WTC11 (cell line): Measurements from ENCODE around the gene TUBB1. TPM values are rescaled to one million over a fixed set of nuclear protein-coding genes. Genes with fewer than 3 reads are reported as not detected.
A peak's percentile ranks its signal among the peaks of the same experiment; 100 is the strongest.

Experiments
- ATAC-seq: fragments of 200-7000 bp; cut with Tn5 transposase; 2 replicates; pipeline ENCODE4 v1.10.0; 2021; ENCODE audit warnings: mild to moderate bottlenecking, moderate library complexity
- CTCF ChIA-PET: fragments of 300-600 bp; sonication (Branson Sonifier 250); formaldehyde crosslinking; loops from one replicate; lab custom pipeline; 2021; ENCODE audit warnings: antibody characterized with exemption; lab: Charles Lee
- POLR2A ChIA-PET: fragments of 350-600 bp; sonication (Branson Sonifier 250); formaldehyde crosslinking; loops from one replicate; lab custom pipeline; 2021; ENCODE audit warnings: antibody characterized with exemption; lab: Charles Lee
- DNase-seq: peaks from one replicate; pipeline ENCODE4 v3.0.0; 2021; ENCODE audit warnings: low spot score
- H3K27ac Mint-ChIP-seq: 2 replicates; pipeline ENCODE4 v1.8.0; 2021; ENCODE audit warnings: mixed read lengths
- H3K27me3 Mint-ChIP-seq: 2 replicates; pipeline ENCODE4 v1.8.0; 2021; ENCODE audit warnings: low read depth, mild to moderate bottlenecking, moderate library complexity, mixed read lengths
- H3K36me3 Mint-ChIP-seq: 2 replicates; pipeline ENCODE4 v1.8.0; 2021; ENCODE audit warnings: mixed read lengths
- H3K4me1 Mint-ChIP-seq: 2 replicates; pipeline ENCODE4 v1.8.0; 2022; ENCODE audit warnings: mixed read lengths
- H3K4me3 Mint-ChIP-seq: 2 replicates; pipeline ENCODE4 v1.8.0; 2021; ENCODE audit warnings: mild to moderate bottlenecking, moderate library complexity, mixed read lengths
- H3K9me3 Mint-ChIP-seq: 2 replicates; pipeline ENCODE4 v1.8.0; 2021; ENCODE audit warnings: mixed read lengths
- ETV6 ChIP-seq: sonication (generic); formaldehyde crosslinking; IDR thresholded peaks from 2 replicates; pipeline ENCODE4 v1.8.1; 2022; ENCODE audit warnings: mild to moderate bottlenecking, missing genetic modification reagents
- GRHL2 ChIP-seq: fragments of 250-450 bp; sonication (Bioruptor Pico); IDR thresholded peaks from 2 replicates; pipeline ENCODE4 v1.8.0; 2022; ENCODE audit warnings: mild to moderate bottlenecking, moderate library complexity; ENCODE audit not compliant: insufficient replicate concordance, severe bottlenecking
- JUN ChIP-seq: sonication (generic); formaldehyde crosslinking; IDR thresholded peaks from 2 replicates; pipeline ENCODE4 v1.8.0; 2023; ENCODE audit warnings: mild to moderate bottlenecking, missing genetic modification reagents
- SMAD3 ChIP-seq: sonication (generic); formaldehyde crosslinking; IDR thresholded peaks from 2 replicates; pipeline ENCODE4 v1.8.0; 2022; ENCODE audit warnings: missing genetic modification reagents, mild to moderate bottlenecking, borderline replicate concordance
- SP1 ChIP-seq: sonication (generic); formaldehyde crosslinking; conservative IDR thresholded peaks from 2 replicates; pipeline ENCODE4 v1.8.1; 2022; ENCODE audit warnings: missing genetic modification reagents
- TCF7 ChIP-seq: sonication (generic); formaldehyde crosslinking; IDR thresholded peaks from 2 replicates; pipeline ENCODE4 v1.8.0; 2022; ENCODE audit warnings: mild to moderate bottlenecking, low read depth, missing genetic modification reagents, moderate library complexity
- ZBTB21 ChIP-seq: sonication (generic); formaldehyde crosslinking; IDR thresholded peaks from 2 replicates; pipeline ENCODE4 v1.8.1; 2023; ENCODE audit warnings: mild to moderate bottlenecking, missing genetic modification reagents, borderline replicate concordance
- total RNA-seq: library from RNA; stranded (reverse); gene quantifications from 3 replicates; pipeline ENCODE4 v1.2.3, GENCODE V29; 2021
- TF ChIP-seq, protein P1 (sequence below): sonication (generic); formaldehyde crosslinking; IDR thresholded peaks from 2 replicates; pipeline ENCODE4 v1.8.1; 2022; ENCODE audit warnings: missing genetic modification reagents, borderline replicate concordance
- TF ChIP-seq, protein P2 (sequence below): sonication (generic); formaldehyde crosslinking; IDR thresholded peaks from 2 replicates; pipeline ENCODE4 v1.8.1; 2023; ENCODE audit warnings: mild to moderate bottlenecking, missing genetic modification reagents, borderline replicate concordance
- TF ChIP-seq, protein P3 (sequence below): sonication (generic); formaldehyde crosslinking; IDR thresholded peaks from 2 replicates; pipeline ENCODE4 v1.8.1; 2022; ENCODE audit warnings: low read depth, missing genetic modification reagents, borderline replicate concordance
- TF ChIP-seq, protein P4 (sequence below): sonication (generic); formaldehyde crosslinking; IDR thresholded peaks from 2 replicates; pipeline ENCODE4 v1.8.0; 2023; ENCODE audit warnings: missing genetic modification reagents, mild to moderate bottlenecking, borderline replicate concordance
- TF ChIP-seq, protein P5 (sequence below): fragments of 250-450 bp; sonication (Bioruptor Pico); IDR thresholded peaks from 2 replicates; pipeline ENCODE4 v1.9.0; 2021; ENCODE audit warnings: mild to moderate bottlenecking
- TF ChIP-seq, protein P6 (sequence below): fragments of 250-450 bp; sonication (Bioruptor Pico); IDR thresholded peaks from 2 replicates; pipeline ENCODE4 v2.1.2; 2022; ENCODE audit warnings: mild to moderate bottlenecking, moderate library complexity
- TF ChIP-seq, protein P7 (sequence below): fragments of 250-450 bp; sonication (Bioruptor Pico); conservative IDR thresholded peaks from 2 replicates; pipeline ENCODE4 v1.9.0; 2021; ENCODE audit warnings: mild to moderate bottlenecking

The TUBB1 gene
- total RNA-seq, 1 experiment from 2014 or later: not detected

DNA sequence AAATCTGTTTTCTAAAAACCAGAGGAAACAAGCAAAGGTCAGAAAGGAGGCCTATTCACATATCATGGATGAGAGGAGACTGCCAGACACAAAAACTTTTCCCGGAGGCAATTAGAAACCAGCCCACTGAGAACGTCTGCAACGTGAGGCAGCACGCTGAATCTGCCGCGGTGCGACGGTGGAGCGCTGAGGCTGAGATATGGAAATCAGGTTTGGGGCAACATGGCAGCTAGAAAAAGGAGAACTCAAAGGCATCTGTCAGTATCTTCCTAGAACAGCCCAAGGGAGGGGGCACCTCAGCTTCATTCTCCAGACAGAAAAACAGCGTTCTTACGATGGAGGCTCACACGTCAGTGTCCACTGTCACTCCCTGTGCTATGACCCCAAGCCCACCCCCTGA lies 18.2 kb downstream of the TUBB1 start (continued):
- TF ChIP-seq, protein P1, sequence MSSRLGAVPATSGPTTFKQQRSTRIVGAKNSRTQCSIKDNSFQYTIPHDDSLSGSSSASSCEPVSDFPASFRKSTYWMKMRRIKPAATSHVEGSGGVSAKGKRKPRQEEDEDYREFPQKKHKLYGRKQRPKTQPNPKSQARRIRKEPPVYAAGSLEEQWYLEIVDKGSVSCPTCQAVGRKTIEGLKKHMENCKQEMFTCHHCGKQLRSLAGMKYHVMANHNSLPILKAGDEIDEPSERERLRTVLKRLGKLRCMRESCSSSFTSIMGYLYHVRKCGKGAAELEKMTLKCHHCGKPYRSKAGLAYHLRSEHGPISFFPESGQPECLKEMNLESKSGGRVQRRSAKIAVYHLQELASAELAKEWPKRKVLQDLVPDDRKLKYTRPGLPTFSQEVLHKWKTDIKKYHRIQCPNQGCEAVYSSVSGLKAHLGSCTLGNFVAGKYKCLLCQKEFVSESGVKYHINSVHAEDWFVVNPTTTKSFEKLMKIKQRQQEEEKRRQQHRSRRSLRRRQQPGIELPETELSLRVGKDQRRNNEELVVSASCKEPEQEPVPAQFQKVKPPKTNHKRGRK (CRISPR knock-in tag): no peak
- no peak for TF ChIP-seq SMAD3 (CRISPR knock-in tag)
- TF ChIP-seq, protein P2, sequence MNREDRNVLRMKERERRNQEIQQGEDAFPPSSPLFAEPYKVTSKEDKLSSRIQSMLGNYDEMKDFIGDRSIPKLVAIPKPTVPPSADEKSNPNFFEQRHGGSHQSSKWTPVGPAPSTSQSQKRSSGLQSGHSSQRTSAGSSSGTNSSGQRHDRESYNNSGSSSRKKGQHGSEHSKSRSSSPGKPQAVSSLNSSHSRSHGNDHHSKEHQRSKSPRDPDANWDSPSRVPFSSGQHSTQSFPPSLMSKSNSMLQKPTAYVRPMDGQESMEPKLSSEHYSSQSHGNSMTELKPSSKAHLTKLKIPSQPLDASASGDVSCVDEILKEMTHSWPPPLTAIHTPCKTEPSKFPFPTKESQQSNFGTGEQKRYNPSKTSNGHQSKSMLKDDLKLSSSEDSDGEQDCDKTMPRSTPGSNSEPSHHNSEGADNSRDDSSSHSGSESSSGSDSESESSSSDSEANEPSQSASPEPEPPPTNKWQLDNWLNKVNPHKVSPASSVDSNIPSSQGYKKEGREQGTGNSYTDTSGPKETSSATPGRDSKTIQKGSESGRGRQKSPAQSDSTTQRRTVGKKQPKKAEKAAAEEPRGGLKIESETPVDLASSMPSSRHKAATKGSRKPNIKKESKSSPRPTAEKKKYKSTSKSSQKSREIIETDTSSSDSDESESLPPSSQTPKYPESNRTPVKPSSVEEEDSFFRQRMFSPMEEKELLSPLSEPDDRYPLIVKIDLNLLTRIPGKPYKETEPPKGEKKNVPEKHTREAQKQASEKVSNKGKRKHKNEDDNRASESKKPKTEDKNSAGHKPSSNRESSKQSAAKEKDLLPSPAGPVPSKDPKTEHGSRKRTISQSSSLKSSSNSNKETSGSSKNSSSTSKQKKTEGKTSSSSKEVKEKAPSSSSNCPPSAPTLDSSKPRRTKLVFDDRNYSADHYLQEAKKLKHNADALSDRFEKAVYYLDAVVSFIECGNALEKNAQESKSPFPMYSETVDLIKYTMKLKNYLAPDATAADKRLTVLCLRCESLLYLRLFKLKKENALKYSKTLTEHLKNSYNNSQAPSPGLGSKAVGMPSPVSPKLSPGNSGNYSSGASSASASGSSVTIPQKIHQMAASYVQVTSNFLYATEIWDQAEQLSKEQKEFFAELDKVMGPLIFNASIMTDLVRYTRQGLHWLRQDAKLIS: no peak
- TF ChIP-seq, protein P3, sequence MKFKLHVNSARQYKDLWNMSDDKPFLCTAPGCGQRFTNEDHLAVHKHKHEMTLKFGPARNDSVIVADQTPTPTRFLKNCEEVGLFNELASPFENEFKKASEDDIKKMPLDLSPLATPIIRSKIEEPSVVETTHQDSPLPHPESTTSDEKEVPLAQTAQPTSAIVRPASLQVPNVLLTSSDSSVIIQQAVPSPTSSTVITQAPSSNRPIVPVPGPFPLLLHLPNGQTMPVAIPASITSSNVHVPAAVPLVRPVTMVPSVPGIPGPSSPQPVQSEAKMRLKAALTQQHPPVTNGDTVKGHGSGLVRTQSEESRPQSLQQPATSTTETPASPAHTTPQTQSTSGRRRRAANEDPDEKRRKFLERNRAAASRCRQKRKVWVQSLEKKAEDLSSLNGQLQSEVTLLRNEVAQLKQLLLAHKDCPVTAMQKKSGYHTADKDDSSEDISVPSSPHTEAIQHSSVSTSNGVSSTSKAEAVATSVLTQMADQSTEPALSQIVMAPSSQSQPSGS: no peak
- TF ChIP-seq JUN (CRISPR knock-in tag): no peak
- TF ChIP-seq, protein P4, sequence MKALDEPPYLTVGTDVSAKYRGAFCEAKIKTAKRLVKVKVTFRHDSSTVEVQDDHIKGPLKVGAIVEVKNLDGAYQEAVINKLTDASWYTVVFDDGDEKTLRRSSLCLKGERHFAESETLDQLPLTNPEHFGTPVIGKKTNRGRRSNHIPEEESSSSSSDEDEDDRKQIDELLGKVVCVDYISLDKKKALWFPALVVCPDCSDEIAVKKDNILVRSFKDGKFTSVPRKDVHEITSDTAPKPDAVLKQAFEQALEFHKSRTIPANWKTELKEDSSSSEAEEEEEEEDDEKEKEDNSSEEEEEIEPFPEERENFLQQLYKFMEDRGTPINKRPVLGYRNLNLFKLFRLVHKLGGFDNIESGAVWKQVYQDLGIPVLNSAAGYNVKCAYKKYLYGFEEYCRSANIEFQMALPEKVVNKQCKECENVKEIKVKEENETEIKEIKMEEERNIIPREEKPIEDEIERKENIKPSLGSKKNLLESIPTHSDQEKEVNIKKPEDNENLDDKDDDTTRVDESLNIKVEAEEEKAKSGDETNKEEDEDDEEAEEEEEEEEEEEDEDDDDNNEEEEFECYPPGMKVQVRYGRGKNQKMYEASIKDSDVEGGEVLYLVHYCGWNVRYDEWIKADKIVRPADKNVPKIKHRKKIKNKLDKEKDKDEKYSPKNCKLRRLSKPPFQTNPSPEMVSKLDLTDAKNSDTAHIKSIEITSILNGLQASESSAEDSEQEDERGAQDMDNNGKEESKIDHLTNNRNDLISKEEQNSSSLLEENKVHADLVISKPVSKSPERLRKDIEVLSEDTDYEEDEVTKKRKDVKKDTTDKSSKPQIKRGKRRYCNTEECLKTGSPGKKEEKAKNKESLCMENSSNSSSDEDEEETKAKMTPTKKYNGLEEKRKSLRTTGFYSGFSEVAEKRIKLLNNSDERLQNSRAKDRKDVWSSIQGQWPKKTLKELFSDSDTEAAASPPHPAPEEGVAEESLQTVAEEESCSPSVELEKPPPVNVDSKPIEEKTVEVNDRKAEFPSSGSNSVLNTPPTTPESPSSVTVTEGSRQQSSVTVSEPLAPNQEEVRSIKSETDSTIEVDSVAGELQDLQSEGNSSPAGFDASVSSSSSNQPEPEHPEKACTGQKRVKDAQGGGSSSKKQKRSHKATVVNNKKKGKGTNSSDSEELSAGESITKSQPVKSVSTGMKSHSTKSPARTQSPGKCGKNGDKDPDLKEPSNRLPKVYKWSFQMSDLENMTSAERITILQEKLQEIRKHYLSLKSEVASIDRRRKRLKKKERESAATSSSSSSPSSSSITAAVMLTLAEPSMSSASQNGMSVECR: no peak
- TF ChIP-seq, protein P5, sequence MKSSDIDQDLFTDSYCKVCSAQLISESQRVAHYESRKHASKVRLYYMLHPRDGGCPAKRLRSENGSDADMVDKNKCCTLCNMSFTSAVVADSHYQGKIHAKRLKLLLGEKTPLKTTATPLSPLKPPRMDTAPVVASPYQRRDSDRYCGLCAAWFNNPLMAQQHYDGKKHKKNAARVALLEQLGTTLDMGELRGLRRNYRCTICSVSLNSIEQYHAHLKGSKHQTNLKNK (CRISPR knock-in tag): no peak

DNA sequence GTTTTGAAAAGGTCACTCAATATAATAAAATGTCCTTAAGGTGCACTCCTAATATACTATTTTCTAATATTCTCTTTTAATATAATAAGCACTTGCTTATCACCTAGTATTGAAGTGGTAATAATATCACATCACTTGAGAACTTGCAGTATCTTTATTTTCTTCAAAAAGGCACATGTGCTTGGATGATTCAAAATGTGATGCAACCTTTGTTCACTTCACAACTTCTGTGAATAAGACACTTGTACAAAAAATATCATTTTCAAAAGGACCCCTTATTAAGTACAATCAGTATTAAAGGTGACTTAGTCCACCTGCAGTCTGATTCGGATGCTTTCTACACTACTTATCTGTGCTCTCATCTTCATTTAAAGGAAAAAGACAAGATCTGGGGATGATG lies 20.0 kb downstream of the TUBB1 start:
- ChIA-PET POLR2A (no interaction called here), CTCF (no interaction called here)
- peaks cover 20% of the 10 kb centered on the region for H3K4me1 Mint-ChIP-seq
- no peak overlapping the region for H3K27ac Mint-ChIP-seq
- peaks cover 47% of the 10 kb centered on the region for H3K36me3 Mint-ChIP-seq
- DNase-seq: no peak
- H3K4me3 Mint-ChIP-seq: no peak overlapping the region
- TF ChIP-seq GRHL2 (CRISPR knock-in tag): no peak
- TF ChIP-seq, all 79 proteins: peak for 0
- H3K9me3 Mint-ChIP-seq: no peaks in the 10 kb centered on the region
- ATAC-seq: no peak
- no peaks in the 10 kb centered on the region; the same call in 1 of the 2 replicates for H3K27me3 Mint-ChIP-seq

DNA sequence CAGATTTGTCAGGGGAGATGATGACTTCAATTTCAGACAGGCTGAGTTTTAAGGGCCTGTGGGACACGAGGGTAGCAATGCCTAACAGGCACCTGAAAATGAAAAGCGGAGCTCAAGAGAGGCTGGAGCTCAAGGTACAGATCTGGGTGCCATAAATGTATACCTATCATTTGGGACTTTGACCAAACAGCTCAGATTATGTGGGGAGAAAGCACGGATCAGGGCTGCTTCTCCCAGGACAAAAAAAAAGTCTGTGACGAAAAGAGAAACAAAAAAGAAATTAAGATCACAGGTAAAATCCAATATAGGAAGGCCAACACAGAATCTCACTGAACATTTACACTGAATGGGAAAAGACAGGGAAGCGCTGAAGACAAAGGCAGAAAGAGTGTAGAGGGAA lies 21.4 kb downstream of the TUBB1 start:
- H3K9me3 Mint-ChIP-seq: no peaks in the 10 kb centered on the region
- peaks cover 36% of the 10 kb centered on the region for H3K36me3 Mint-ChIP-seq
- ATAC-seq: no peak
- DNase-seq: no peak
- peak overlapping the region; percentile 82 for H3K4me3 Mint-ChIP-seq
- ChIA-PET CTCF (no interaction called here), POLR2A (interaction anchor here (0.5 kb wide), 1 partner anchor 9 kb away, joined by 3 read pairs; the partner anchor contains the start of gene ATP5F1E)
- H3K4me1 Mint-ChIP-seq: peaks cover 20% of the 10 kb centered on the region
- H3K27ac Mint-ChIP-seq: no peak overlapping the region; the same call in 1 of the 2 replicates
- peaks cover 8% of the 10 kb centered on the region for H3K27me3 Mint-ChIP-seq
- TF ChIP-seq ETV6 (CRISPR knock-in tag): no peak
- TF ChIP-seq, protein P1 (CRISPR knock-in tag): no peak
- TF ChIP-seq, protein P6, sequence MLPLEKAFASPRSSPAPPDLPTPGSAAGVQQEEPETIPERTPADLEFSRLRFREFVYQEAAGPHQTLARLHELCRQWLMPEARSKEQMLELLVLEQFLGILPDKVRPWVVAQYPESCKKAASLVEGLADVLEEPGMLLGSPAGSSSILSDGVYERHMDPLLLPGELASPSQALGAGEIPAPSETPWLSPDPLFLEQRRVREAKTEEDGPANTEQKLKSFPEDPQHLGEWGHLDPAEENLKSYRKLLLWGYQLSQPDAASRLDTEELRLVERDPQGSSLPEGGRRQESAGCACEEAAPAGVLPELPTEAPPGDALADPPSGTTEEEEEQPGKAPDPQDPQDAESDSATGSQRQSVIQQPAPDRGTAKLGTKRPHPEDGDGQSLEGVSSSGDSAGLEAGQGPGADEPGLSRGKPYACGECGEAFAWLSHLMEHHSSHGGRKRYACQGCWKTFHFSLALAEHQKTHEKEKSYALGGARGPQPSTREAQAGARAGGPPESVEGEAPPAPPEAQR: no peak
- TF ChIP-seq TCF7 (CRISPR knock-in tag): no peak
- no peak for TF ChIP-seq ZBTB21
- TF ChIP-seq SP1 (CRISPR knock-in tag): no peak
- TF ChIP-seq, protein P7, sequence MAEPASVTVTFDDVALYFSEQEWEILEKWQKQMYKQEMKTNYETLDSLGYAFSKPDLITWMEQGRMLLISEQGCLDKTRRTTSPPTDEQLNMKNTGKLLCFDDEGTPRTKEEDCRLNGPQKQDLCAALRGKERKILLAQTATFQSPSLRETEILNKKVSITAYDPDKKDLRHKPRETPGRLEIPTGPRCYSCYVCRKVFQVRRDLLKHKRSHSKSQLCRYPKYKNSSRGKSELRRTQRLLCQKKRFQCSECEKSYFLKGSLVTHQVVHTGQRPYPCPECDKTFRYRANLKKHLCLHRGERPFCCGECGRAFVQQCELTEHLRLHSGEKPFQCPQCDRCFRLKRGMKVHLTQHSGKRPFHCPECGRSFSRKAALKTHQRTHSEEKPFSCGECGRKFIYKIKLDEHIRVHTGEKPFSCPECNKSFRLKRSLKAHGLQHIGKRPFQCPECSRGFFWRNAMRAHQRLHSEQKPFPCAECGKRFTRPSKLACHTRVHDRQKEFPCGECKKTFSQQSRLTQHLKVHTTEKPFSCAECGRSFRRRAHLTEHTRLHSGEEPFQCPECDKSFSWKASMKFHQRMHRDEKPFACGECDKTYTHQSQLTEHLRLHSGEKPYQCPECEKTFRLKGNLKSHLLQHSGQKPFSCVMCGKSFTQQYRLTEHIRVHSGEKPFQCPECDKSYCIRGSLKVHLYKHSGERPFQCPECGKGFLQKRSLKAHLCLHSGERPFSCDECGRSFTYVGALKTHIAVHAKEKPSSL: no peak
